ENCODE results near the gene GLCCI1. TPM values are rescaled to one million over a fixed set of nuclear protein-coding genes. Genes with fewer than 3 reads are reported as not detected.

Gene GLCCI1
- total RNA-seq, 1 experiment from 2014 or later, result 4.6 TPM

- no peak for TF ChIP-seq ATF3 (IDR thresholded peaks at IDR 0.05)
- no peak for TF ChIP-seq RAD21 (IDR thresholded peaks at IDR 0.05; ENCODE audit: low read depth)
- TF ChIP-seq CTCF (IDR thresholded peaks at IDR 0.05 in 2 of 3, conservative IDR thresholded peaks at IDR 0.05 in 1 of 3; ENCODE audit: borderline replicate concordance in 1 of 3, insufficient read depth in 1 of 3, low read depth in 2 of 3, low read length in 2 of 3), result no peak
- no peak for TF ChIP-seq EZH2phosphoT487 (IDR thresholded peaks at IDR 0.05; ENCODE audit: borderline replicate concordance)
- TF ChIP-seq SP1 (IDR thresholded peaks at IDR 0.05; ENCODE audit: low read depth), result no peak
- TF ChIP-seq JUND (IDR thresholded peaks at IDR 0.05), result no peak
- TF ChIP-seq SIN3A (IDR thresholded peaks at IDR 0.05; ENCODE audit: low read depth), result no peak
- TF ChIP-seq POLR2A (IDR thresholded peaks at IDR 0.05; ENCODE audit: borderline replicate concordance, extremely low read depth, insufficient read depth, insufficient read length), result no peak
- 0 out of 2 replicates have a peak, but pooled peaks have one; percentile 9 for TF ChIP-seq CBX3 (IDR thresholded peaks at IDR 0.05; ENCODE audit: low read depth)
- 0 out of 2 replicates have a peak, but pooled peaks have one; percentile 23 for TF ChIP-seq FOSL1 (IDR thresholded peaks at IDR 0.05; ENCODE audit: low read depth)
- RAD21 ChIA-PET (ENCODE audit: low non-redundant PET in 1 of 2, low total read pairs in 2 of 2, uncharacterized antibody in 2 of 2, unreplicated experiment in 2 of 2), result no interaction called here
- Histone ChIP-seq H3K4me2 (ENCODE audit: low read length) (peak overlapping the region; percentile 23; the same call in 1 of the 2 replicates), H3K4me1 (ENCODE audit: control insufficient read depth in 1 of 2, insufficient read depth in 2 of 2, low read length in 2 of 2) (peaks cover 0 to 10% of the 10 kb centered on the region in 2 experiments; a peak in 2 of 4 replicates), H4K20me1 (ENCODE audit: insufficient read depth) (no peaks in the 10 kb centered on the region), H3K4me3 (replicated peaks in 1 of 2; ENCODE audit: low read depth in 1 of 2, low read length in 2 of 2) (no peak overlapping the region), H3K9ac (ENCODE audit: low read length) (no peak overlapping the region), H3K9me3 (ENCODE audit: control insufficient read depth in 1 of 2, insufficient read depth in 1 of 2, low read depth in 1 of 2, low read length in 2 of 2) (no peaks in the 10 kb centered on the region), H3K27ac (ENCODE audit: low read depth, low read length) (no peak overlapping the region), H3K9me2 (ENCODE audit: insufficient read depth) (no peaks in the 10 kb centered on the region), H3K27me3 (ENCODE audit: insufficient read depth, low read length) (no peaks in the 10 kb centered on the region), H2AFZ (ENCODE audit: low read depth, low read length, poor library complexity, severe bottlenecking) (no peak overlapping the region), H3K79me2 (ENCODE audit: insufficient read depth, low read length) (no peaks in the 10 kb centered on the region), H3K36me3 (ENCODE audit: control insufficient read depth in 1 of 2, insufficient read depth in 2 of 2, low read length in 2 of 2) (no peaks in the 10 kb centered on the region)
- DNase-seq (ENCODE audit: low read depth, low spot score), result no peak
- CTCF ChIA-PET, result no interaction called here
- ATAC-seq, result peak; percentile 52; the same call in 1 of the 2 replicates
- BruUV-seq (replicated peaks), result no TSS peak
- intact Hi-C loops (cut with micrococcal nuclease), result no loop called here
- POLR2A ChIA-PET, result no interaction called here
Measured at GRCh38 chr7:8065356-8065813, 96.8 kb downstream of the GLCCI1 start.

Measured in HCT116 (cell line).